GM10266 (cell line): ENCODE data around the gene GRAMD2A.
A peak's percentile ranks its signal among the peaks of the same experiment; 100 is the strongest.

Experiments used
- DNase-seq: peaks from one replicate; pipeline ENCODE4 v3.0.0; 2012; ENCODE audit errors: extremely low spot score
- CTCF ChIP-seq: IDR thresholded peaks from 2 replicates; pipeline ENCODE4 v1.5.1; 2012; ENCODE audit warnings: mild to moderate bottlenecking, low read depth; ENCODE audit not compliant: control insufficient read depth, insufficient read depth; ENCODE audit errors: missing control alignments

GRAMD2A gene

GRCh38 chr15:72236381-72237003, 38.9 kb upstream of the GRAMD2A start:
- DNase-seq = no peak
- TF ChIP-seq CTCF = no peak

GRCh38 chr15:72235298-72235697, 37.7 kb upstream of the GRAMD2A start:
- TF ChIP-seq CTCF = no peak
- DNase-seq = no peak

- DNase-seq = no peak
These were observed 36.2 kb upstream of the GRAMD2A start for GRCh38 chr15:72233769-72234168.

GRCh38 chr15:72231833-72232478, 34.4 kb upstream of the GRAMD2A start:
- TF ChIP-seq CTCF = no peak
- peak; percentile 36 for DNase-seq

More at GRCh38 chr15:72233769-72234168, 36.2 kb upstream of the GRAMD2A start:
- TF ChIP-seq CTCF = no peak

GRCh38 chr15:72231066-72231832, 33.7 kb upstream of the GRAMD2A start, which contains the start of gene PKM:
Gene PKM (minus strand): TSS chr15:72231190. CDS start chr15:72219097, 12,093 bp downstream.
- no peak for TF ChIP-seq CTCF
- peak; percentile 93 for DNase-seq

- TF ChIP-seq CTCF = no peak
- peak; percentile 85 for DNase-seq
These were observed 32.8 kb upstream of the GRAMD2A start for GRCh38 chr15:72230197-72231065.
